GM19238 (cell line): ENCODE data around the gene FAM168A.
"Not testable (repeated sequence)": the region's sequence is repeated elsewhere in the genome, so short reads cannot be mapped to it uniquely, and the experiment has no call there.

ENCODE experiments used
- DNase-seq: peaks from one replicate; pipeline ENCODE4 v3.0.0; 2011; ENCODE audit warnings: low spot score; ENCODE audit not compliant: insufficient read length

The FAM168A gene

GRCh38 chr11:73596547-73596946 lies 1.4 kb downstream of the FAM168A start:
- no peak for DNase-seq

GRCh38 chr11:73592640-73593039 lies 5.3 kb downstream of the FAM168A start:
- DNase-seq, result no peak

GRCh38 chr11:73591743-73592142 lies 6.2 kb downstream of the FAM168A start:
- DNase-seq, result no peak

GRCh38 chr11:73590991-73591390 lies 6.9 kb downstream of the FAM168A start:
- DNase-seq, result no peak

GRCh38 chr11:73586791-73587190 lies 11.1 kb downstream of the FAM168A start:
- DNase-seq, result no peak

GRCh38 chr11:73585834-73586575 lies 11.9 kb downstream of the FAM168A start:
- no peak for DNase-seq

- no peak for DNase-seq
These were observed 13.1 kb downstream of the FAM168A start for GRCh38 chr11:73584831-73585230.

GRCh38 chr11:73582653-73583052 lies 15.3 kb downstream of the FAM168A start:
- DNase-seq, result no peak

GRCh38 chr11:73580749-73581148 lies 17.2 kb downstream of the FAM168A start:
- not testable (repeated sequence) for DNase-seq

- no peak for DNase-seq
These were observed 18.1 kb downstream of the FAM168A start for GRCh38 chr11:73579641-73580434.

- DNase-seq, result no peak
These were observed 19.2 kb downstream of the FAM168A start for GRCh38 chr11:73578592-73579185.

- DNase-seq, result no peak
These were observed 20.4 kb downstream of the FAM168A start for GRCh38 chr11:73577496-73577917.

- DNase-seq, result no peak
These were observed 21.7 kb downstream of the FAM168A start for GRCh38 chr11:73576185-73576614.

GRCh38 chr11:73571982-73572381 lies 25.9 kb downstream of the FAM168A start:
- DNase-seq, result not testable (repeated sequence)

- DNase-seq, result no peak
These were observed 27.3 kb downstream of the FAM168A start for GRCh38 chr11:73570415-73571114.

- DNase-seq, result no peak
These were observed 30.7 kb downstream of the FAM168A start for GRCh38 chr11:73566977-73567755.

- DNase-seq, result no peak
These were observed 31.5 kb downstream of the FAM168A start for GRCh38 chr11:73566422-73566821.

- DNase-seq, result no peak
These were observed 32.1 kb downstream of the FAM168A start for GRCh38 chr11:73565804-73566203.

- no peak for DNase-seq
These were observed 33.0 kb downstream of the FAM168A start for GRCh38 chr11:73564903-73565302.

- DNase-seq, result no peak
These were observed 34.2 kb downstream of the FAM168A start for GRCh38 chr11:73563539-73564200.
